Activated CD8-positive, alpha-beta T cell treated with anti-CD3 and anti-CD28 coated beads for 36 hours (primary cell): ENCODE data around the gene FRMD1. TPM values are rescaled to one million over a fixed set of nuclear protein-coding genes. Genes with fewer than 3 reads are reported as not detected.

Source experiments
- ATAC-seq: fragments of 200-7000 bp; cut with Tn5 transposase; one replicate; pipeline ENCODE4 v1.10.0; 2021; ENCODE audit warnings: mild to moderate bottlenecking, moderate library complexity
- CTCF ChIA-PET: fragments of 350-600 bp; sonication (Branson Sonifier 250); formaldehyde crosslinking; loops from one replicate; lab custom pipeline; 2021; ENCODE audit warnings: antibody characterized with exemption; lab: Charles Lee
- POLR2A ChIA-PET: fragments of 350-600 bp; sonication (Branson Sonifier 250); formaldehyde crosslinking; loops from one replicate; lab custom pipeline; 2021; ENCODE audit warnings: antibody characterized with exemption; lab: Charles Lee
- DNase-seq: peaks from one replicate; pipeline ENCODE4 v3.0.0-alpha.2; 2020
- H3K27ac Mint-ChIP-seq: one replicate; pipeline ENCODE4 v1.8.0; 2021; ENCODE audit warnings: mild to moderate bottlenecking, mixed read lengths
- H3K27me3 Mint-ChIP-seq: one replicate; pipeline ENCODE4 v1.8.0; 2021; ENCODE audit warnings: mixed read lengths
- H3K36me3 Mint-ChIP-seq: one replicate; pipeline ENCODE4 v1.8.0; 2021; ENCODE audit warnings: low read depth, mixed read lengths
- H3K4me1 Mint-ChIP-seq: one replicate; pipeline ENCODE4 v1.8.0; 2021; ENCODE audit warnings: low read depth, mixed read lengths
- H3K4me3 Mint-ChIP-seq: one replicate; pipeline ENCODE4 v1.8.0; 2021; ENCODE audit warnings: mild to moderate bottlenecking, moderate library complexity, mixed read lengths
- H3K9me3 Mint-ChIP-seq: one replicate; pipeline ENCODE4 v1.8.0; 2021; ENCODE audit warnings: mixed read lengths
- intact Hi-C: fragments of 100-400 bp; cut with micrococcal nuclease; formaldehyde crosslinking; loops from one replicate; pipeline ENCODE4 v1.10.0; 2022
- total RNA-seq, 2 experiments: library from RNA; stranded (reverse); gene quantifications; one replicate each; pipeline ENCODE4 v1.2.3, GENCODE V29; 2021
- TF ChIP-seq, protein P1 (sequence below): fragments of 200-600 bp; IDR thresholded peaks from one replicate; pipeline ENCODE4 v1.8.0; 2022; ENCODE audit warnings: antibody characterized with exemption, mild to moderate bottlenecking

Gene FRMD1
- total RNA-seq, 2 experiments from 2014 or later, result not detected

- no peak overlapping the region for H3K27ac Mint-ChIP-seq
- ChIA-PET POLR2A (interaction anchor here (1.0 kb wide), 1 partner anchor 23 kb away, joined by 3 read pairs; no protein-coding TSS in a partner anchor), CTCF (no interaction called here)
- no peaks in the 10 kb centered on the region for H3K4me1 Mint-ChIP-seq
- intact Hi-C loops, result no loop called here
- no peak for ATAC-seq
- H3K27me3 Mint-ChIP-seq, result peaks cover 4% of the 10 kb centered on the region
- TF ChIP-seq, protein P1, sequence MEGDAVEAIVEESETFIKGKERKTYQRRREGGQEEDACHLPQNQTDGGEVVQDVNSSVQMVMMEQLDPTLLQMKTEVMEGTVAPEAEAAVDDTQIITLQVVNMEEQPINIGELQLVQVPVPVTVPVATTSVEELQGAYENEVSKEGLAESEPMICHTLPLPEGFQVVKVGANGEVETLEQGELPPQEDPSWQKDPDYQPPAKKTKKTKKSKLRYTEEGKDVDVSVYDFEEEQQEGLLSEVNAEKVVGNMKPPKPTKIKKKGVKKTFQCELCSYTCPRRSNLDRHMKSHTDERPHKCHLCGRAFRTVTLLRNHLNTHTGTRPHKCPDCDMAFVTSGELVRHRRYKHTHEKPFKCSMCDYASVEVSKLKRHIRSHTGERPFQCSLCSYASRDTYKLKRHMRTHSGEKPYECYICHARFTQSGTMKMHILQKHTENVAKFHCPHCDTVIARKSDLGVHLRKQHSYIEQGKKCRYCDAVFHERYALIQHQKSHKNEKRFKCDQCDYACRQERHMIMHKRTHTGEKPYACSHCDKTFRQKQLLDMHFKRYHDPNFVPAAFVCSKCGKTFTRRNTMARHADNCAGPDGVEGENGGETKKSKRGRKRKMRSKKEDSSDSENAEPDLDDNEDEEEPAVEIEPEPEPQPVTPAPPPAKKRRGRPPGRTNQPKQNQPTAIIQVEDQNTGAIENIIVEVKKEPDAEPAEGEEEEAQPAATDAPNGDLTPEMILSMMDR, result no peak
- no peak for DNase-seq
- no peak overlapping the region for H3K4me3 Mint-ChIP-seq
- no peaks in the 10 kb centered on the region for H3K9me3 Mint-ChIP-seq
- H3K36me3 Mint-ChIP-seq, result no peaks in the 10 kb centered on the region
These were observed 57.4 kb downstream of the FRMD1 start for GRCh38 chr6:168021581-168021980.

- no peaks in the 10 kb centered on the region for H3K9me3 Mint-ChIP-seq
- ChIA-PET CTCF (no interaction called here), POLR2A (no interaction called here)
These were observed 58.8 kb downstream of the FRMD1 start for GRCh38 chr6:168020242-168020641.

GRCh38 chr6:168018664-168019063 is 60.3 kb downstream of the FRMD1 start:
- no peak overlapping the region for H3K4me3 Mint-ChIP-seq
- no peaks in the 10 kb centered on the region for H3K9me3 Mint-ChIP-seq
- ChIA-PET CTCF (no interaction called here), POLR2A (no interaction called here)
- H3K27me3 Mint-ChIP-seq, result peaks cover 6% of the 10 kb centered on the region
- no peaks in the 10 kb centered on the region for H3K36me3 Mint-ChIP-seq
- no peak overlapping the region for H3K27ac Mint-ChIP-seq
- no peaks in the 10 kb centered on the region for H3K4me1 Mint-ChIP-seq
- TF ChIP-seq, protein P1, result no peak
- DNase-seq (no peak), ATAC-seq (no peak)
- intact Hi-C loops, result no loop called here

More at GRCh38 chr6:168020242-168020641, 58.8 kb downstream of the FRMD1 start:
- no peak for ATAC-seq
- intact Hi-C loops, result no loop called here
- peaks cover 6% of the 10 kb centered on the region for H3K27me3 Mint-ChIP-seq
- H3K4me3 Mint-ChIP-seq, result no peak overlapping the region
- no peaks in the 10 kb centered on the region for H3K4me1 Mint-ChIP-seq
- H3K36me3 Mint-ChIP-seq, result no peaks in the 10 kb centered on the region
- no peak overlapping the region for H3K27ac Mint-ChIP-seq
- TF ChIP-seq, protein P1, result no peak
- no peak for DNase-seq

GRCh38 chr6:168017629-168018028 is 61.4 kb downstream of the FRMD1 start:
- ChIA-PET POLR2A (no interaction called here), CTCF (no interaction called here)
- H3K27ac Mint-ChIP-seq, result no peak overlapping the region

DNA sequence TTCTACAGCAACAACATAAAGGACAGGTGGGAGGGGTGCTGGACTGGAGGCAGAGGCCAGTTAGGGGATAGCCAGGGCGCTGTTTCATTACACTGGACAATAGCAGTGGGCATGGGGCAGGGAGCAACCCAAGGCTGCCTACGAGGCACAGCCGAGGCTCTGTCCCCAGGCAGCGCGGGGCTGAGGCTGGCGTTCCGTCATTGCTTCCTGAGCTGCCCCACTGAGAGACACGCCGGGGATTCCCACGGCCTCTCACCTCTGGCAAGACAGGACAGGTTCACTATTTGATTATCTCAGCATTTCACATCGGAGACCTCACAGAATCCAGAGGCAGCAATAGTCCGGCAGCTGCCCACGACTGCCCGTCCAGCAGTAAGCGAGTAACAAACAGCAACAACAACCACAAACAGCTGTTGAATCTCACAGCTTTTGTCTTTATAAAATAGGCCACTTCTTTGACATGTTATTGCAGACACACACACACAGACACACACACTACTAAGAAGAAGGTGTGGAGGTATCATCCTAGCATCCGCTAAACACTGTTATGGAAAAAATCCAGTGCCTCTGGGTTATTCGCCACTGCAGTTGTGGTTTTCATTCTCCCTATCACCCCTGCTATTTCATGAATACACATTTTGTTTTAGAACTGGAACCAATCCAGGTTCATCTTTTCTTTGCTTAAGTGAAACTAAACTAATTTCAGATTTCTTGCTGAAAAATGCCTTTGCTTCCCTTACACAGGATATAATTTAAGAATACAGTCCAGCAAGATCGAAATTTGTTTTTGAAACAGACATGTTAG is 62.1 kb downstream of the FRMD1 start:
- CTCF ChIA-PET, result no interaction called here
- no peak overlapping the region for H3K4me3 Mint-ChIP-seq
- no peak for DNase-seq
- intact Hi-C loops, result no loop called here
- POLR2A ChIA-PET, result no interaction called here
- peaks cover 6% of the 10 kb centered on the region for H3K27me3 Mint-ChIP-seq
- no peak overlapping the region for H3K27ac Mint-ChIP-seq
- H3K9me3 Mint-ChIP-seq, result peaks cover 6% of the 10 kb centered on the region
- no peak for ATAC-seq
- TF ChIP-seq, protein P1, result no peak
- H3K36me3 Mint-ChIP-seq, result no peaks in the 10 kb centered on the region
- no peaks in the 10 kb centered on the region for H3K4me1 Mint-ChIP-seq

More at GRCh38 chr6:168017629-168018028, 61.4 kb downstream of the FRMD1 start:
- intact Hi-C loops, result no loop called here
- TF ChIP-seq, protein P1, result no peak
- Mint-ChIP-seq H3K36me3 (no peaks in the 10 kb centered on the region), H3K4me1 (no peaks in the 10 kb centered on the region), H3K27me3 (peaks cover 6% of the 10 kb centered on the region), H3K4me3 (no peak overlapping the region), H3K9me3 (no peaks in the 10 kb centered on the region)
- no peak for ATAC-seq
- DNase-seq, result no peak
